Mucosa of stomach (tissue), 1 donor: ENCODE data around the gene ARHGAP35.
A peak's percentile ranks its signal among the peaks of the same experiment; 100 is the strongest.
"Not testable (repeated sequence)": the region's sequence is repeated elsewhere in the genome, so short reads cannot be mapped to it uniquely, and the experiment has no call there.

Source experiments
- H3K27me3 ChIP-seq: one replicate; pipeline ENCODE4 v1.7.0; 2013; ENCODE audit warnings: mild to moderate bottlenecking, low read length; ENCODE audit not compliant: control insufficient read depth, insufficient read depth
- H3K36me3 ChIP-seq: one replicate; pipeline ENCODE4 v1.7.0; 2013; ENCODE audit warnings: low read length; ENCODE audit not compliant: control insufficient read depth, insufficient read depth
- H3K4me1 ChIP-seq: one replicate; pipeline ENCODE4 v1.7.0; 2013; ENCODE audit warnings: mild to moderate bottlenecking, low read length; ENCODE audit not compliant: control insufficient read depth, insufficient read depth
- H3K4me3 ChIP-seq: one replicate; pipeline ENCODE4 v1.7.0; 2013; ENCODE audit warnings: low read length
- H3K9ac ChIP-seq: one replicate; pipeline ENCODE4 v1.7.0; 2013; ENCODE audit warnings: mild to moderate bottlenecking, low read length, moderate library complexity
- H3K9me3 ChIP-seq: one replicate; pipeline ENCODE4 v1.7.0; 2013; ENCODE audit warnings: mild to moderate bottlenecking, low read length, moderate library complexity; ENCODE audit not compliant: control insufficient read depth
- donor health status: Pancreatic carcinoma.

Gene ARHGAP35

DNA sequence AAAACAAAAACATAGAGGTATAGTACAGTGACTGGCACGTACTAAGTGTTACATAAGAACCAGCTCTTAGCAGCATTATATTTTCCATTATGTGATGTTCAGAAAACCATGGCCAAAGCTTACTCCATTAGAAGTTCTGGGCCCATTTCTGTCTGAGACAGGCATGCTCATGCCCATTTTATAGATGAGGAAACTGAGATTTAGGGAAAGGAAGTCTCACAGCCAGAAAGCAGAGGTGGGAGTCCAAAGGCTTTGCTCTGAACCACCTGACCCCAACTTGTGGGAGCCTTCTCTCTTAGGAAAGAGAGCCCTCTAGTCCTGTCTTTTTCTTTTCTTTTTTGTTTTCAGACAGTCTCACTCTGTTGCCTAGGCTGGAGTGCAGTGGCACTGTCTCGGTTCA is 12.4 kb upstream of the ARHGAP35 start:
- no peak overlapping the region for H3K9ac ChIP-seq
- no peaks in the 10 kb centered on the region for H3K9me3 ChIP-seq
- H3K4me1 ChIP-seq, result peaks cover 19% of the 10 kb centered on the region
- no peak overlapping the region for H3K4me3 ChIP-seq
- H3K36me3 ChIP-seq, result no peaks in the 10 kb centered on the region
- H3K27me3 ChIP-seq, result no peaks in the 10 kb centered on the region

DNA sequence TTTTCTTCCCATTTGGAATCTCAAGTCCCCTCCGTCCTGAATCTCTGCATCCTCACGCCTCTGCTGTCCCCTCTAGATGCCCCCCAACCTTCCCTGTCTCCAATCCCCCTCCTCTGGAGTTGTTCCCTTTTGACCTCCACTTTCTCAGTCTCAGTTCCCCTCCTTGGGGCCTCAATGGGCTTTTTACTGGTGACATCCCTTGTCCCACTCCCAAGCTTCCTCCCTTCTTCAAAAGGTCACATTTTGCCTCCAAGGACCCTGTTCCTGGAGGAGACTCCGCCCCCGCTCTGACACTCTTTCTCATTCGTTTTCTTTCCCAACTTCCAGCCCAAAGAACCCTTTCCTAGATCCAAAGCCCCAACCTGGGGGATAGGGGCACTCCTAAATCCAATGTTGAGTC is 11.2 kb upstream of the ARHGAP35 start:
- Histone ChIP-seq H3K9ac (peak overlapping the region; percentile 86), H3K4me1 (peaks cover 19% of the 10 kb centered on the region), H3K36me3 (no peaks in the 10 kb centered on the region), H3K9me3 (no peaks in the 10 kb centered on the region), H3K27me3 (no peaks in the 10 kb centered on the region), H3K4me3 (peak overlapping the region; percentile 63)

DNA sequence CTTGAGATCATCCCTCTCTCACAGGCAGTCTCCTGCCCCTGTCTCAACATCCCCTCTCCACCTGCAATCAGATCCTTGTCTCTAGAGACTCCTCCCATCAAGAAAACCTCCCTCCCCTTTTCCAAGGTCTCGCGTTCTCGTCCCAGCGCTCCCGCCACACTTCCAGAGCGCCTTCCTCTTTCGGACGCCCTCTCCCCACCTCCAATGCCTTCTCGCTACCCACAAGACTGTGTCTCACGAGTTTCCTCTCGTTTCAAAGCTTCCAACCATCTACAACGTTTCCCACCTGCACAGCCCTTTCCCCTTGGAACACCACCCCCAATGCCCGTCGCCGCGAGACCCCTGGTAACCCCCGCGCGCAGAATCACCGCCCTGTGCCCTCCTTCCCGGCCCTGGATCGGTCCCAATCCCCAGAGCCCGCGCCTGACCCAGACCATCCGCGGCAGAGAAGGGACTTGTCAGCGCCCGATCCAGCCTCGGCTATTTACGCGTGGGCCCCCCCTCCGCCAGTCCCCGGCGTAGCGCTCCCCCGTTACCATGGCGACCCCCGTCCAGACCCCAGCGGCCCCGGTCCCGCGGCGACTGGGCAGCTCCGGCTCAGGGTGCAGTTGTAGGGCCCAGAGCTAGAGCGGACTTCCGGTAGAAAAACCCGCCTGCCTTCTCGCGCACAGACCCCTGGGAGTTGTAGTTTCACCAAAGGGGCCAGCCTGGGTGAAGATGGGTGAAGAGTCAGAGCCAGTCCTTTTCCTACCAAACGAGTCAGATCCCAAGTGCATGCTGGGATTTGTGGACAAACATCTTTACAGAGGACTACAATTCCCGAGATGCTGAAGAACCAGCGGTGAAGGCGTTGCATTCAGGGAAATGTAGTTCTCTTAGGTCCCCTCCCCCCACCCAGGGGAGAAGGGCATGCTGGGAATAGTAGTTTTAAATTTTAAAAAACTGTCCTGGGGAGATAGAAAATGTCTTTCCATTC is 10.3 kb upstream of the ARHGAP35 start, which contains the start of gene AP2S1:
Gene AP2S1 (minus strand): TSS at position 619 of the 976 bp plus-strand sequence. CDS start 80 bp downstream, at position 539.
- H3K36me3 ChIP-seq, result no peaks in the 10 kb centered on the region
- no peaks in the 10 kb centered on the region for H3K27me3 ChIP-seq
- H3K4me3 ChIP-seq, result peak within 1 kb of the TSS; percentile 63
- H3K4me1 ChIP-seq, result peaks cover 19% of the 10 kb centered on the region
- H3K9me3 ChIP-seq, result no peaks in the 10 kb centered on the region
- peak within 1 kb of the TSS; percentile 86 for H3K9ac ChIP-seq

DNA sequence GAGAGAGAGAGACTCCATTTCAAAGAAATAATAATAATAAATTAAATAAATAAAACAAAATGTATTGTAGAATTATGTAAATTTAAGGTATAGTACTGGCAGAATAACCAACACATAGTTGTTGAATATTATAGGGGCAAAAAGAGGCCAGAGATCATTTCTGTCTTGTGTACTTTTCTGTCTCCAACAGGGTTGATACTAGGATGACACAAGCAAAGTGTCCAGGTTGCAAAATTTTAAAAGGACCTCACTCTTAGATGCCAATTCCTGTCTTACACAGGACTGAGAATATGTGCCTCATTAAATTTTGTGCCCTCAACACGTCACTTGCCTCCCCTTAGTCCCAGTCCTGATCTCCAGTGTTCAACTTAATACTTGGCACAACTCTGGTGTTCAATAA is 8.0 kb upstream of the ARHGAP35 start:
- Histone ChIP-seq H3K4me1 (peaks cover 17% of the 10 kb centered on the region), H3K9ac (no peak overlapping the region), H3K36me3 (no peaks in the 10 kb centered on the region), H3K27me3 (no peaks in the 10 kb centered on the region), H3K9me3 (no peaks in the 10 kb centered on the region), H3K4me3 (no peak overlapping the region)

DNA sequence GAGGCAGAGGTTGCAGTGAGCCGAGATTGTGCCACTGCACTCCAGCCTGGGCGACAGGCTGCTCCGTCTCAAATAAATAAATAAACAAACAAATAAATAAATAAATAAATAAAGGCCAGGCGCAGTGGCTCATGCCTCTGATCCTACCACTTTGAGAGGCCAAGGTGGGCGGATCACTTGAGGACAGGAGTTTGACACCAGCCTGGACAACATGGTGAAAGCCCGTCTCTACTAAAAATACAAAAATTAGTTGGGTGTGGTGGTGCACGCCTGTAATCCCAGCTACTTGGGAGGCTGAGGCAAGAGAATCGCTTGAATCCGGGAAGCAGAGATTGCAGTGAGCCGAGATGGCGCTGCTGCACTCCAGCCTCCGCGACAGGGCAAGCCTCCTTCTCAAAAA is 6.1 kb upstream of the ARHGAP35 start:
- H3K9me3 ChIP-seq, H3K36me3 ChIP-seq, H3K27me3 ChIP-seq, H3K4me3 ChIP-seq, H3K9ac ChIP-seq: not testable (repeated sequence)
- H3K4me1 ChIP-seq, result peaks cover 13% of the 10 kb centered on the region

DNA sequence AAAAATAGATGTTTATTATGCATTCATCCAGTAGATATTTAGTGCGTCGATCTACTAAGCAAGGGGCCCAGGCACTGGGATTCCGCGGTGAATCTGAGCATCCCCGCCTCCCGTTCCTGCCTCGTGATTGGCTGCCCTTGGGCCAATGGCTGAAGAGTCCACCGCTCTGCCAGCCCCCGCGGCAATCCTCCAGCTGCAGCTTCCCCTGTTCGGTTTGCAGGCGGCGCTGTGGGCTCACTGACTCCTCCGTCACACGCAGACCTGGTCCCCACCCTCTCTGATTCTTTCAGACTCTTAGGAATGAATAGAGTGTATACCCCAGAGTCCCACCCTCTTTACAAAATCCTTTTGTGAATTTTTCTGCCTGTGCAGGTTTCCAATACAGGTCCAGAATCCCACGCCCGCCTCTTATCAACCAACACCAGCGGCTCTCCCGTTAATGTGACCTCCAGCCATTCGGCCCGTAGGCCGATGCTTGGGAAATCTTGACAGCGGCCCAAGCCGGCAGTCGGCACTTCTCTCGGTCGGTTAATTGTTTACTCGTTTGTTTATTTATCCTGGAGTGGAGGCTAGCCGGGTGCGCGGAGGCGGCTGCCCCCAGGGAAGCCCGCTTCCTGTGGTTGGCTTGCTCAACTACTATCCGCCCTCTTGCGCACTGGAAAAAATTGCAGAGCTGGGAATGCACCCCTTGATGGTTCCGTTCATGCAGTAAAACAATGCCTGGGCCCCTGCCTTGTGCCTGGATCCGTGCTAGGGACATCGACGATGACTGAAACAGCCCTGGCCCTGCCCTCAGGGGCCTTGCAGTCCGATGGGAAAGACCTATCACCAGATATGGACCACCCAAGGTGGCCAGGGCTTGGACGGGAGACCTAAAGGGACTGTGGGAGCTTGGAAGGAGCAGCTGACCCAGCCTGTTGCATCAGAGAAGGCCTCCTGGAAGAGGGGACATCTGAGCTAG is 4.5 kb upstream of the ARHGAP35 start:
- H3K36me3 ChIP-seq, result no peaks in the 10 kb centered on the region
- no peaks in the 10 kb centered on the region for H3K27me3 ChIP-seq
- H3K9ac ChIP-seq, result peak overlapping the region; percentile 59
- peak overlapping the region; percentile 31 for H3K4me3 ChIP-seq
- no peaks in the 10 kb centered on the region for H3K9me3 ChIP-seq
- peaks cover 7% of the 10 kb centered on the region for H3K4me1 ChIP-seq

DNA sequence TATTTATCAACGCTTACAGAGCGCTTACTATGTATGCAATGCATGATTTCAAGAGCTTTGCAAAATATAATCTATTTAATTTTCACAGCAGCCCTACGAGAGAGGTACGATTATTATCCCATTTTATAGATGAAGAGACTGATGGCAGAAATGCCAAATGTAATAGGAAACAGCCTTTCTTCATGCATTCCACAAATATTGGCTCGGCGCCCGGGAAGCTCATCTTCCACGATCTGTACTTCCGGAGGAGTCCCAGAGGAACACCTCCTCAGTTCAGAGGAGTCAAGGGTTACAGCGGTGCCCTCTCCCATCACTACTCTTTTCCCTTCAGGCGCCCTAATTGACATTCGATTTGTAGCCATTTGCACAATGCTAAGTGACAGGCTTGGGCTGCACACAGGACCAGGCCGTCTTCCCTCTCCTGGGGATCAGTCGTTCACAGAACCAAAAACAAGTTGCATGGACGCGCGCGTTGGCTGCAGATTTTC is 1.1 kb upstream of the ARHGAP35 start:
- peaks cover 38% of the 10 kb centered on the region for H3K4me1 ChIP-seq

DNA sequence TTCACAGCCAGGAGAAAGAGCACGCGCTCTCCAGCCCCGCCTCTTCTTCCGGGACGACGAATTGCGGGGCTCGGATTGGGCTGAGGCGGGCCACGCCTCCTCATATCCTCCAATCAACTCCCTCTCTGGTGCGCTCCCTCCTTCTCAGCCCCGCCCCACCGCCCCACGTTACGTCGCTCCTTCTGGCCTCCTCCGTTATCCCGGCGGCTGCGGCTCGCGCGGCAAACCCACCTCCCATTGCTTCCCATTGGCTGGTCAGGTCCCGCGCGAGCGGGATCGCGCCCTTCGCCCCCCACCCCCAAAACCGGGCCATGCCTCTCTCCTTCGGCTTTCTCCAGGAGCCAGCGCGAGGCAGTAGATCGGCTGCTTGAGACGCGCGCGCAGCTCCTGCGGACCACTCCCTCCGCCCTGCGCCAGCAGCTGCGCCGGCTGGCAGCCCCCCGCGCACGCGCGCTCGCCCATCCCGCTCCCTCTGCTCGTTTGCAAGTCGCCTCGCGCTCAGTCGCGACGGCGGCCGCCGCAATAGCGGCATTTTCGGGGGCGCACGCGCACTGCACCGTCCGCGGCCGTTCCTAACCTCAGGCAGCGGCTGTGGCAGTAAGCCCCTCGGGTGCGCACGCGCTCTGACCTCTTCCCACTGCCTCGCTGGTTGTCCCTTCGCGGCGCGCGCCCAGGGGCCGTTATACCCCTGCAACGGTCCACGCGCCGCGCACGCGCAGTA is 512 bp upstream of the ARHGAP35 start:
- peaks cover 42% of the 10 kb centered on the region for H3K4me1 ChIP-seq
- no peaks in the 10 kb centered on the region for H3K27me3 ChIP-seq
- peak overlapping the region; percentile 39 for H3K9ac ChIP-seq
- no peaks in the 10 kb centered on the region for H3K36me3 ChIP-seq
- no peaks in the 10 kb centered on the region for H3K9me3 ChIP-seq
- peak overlapping the region; percentile 77 for H3K4me3 ChIP-seq

More for the DNA sequence above, 1.1 kb upstream of the ARHGAP35 start:
- Histone ChIP-seq H3K9me3 (no peaks in the 10 kb centered on the region), H3K4me3 (no peak overlapping the region), H3K27me3 (no peaks in the 10 kb centered on the region), H3K36me3 (no peaks in the 10 kb centered on the region), H3K9ac (no peak overlapping the region)

DNA sequence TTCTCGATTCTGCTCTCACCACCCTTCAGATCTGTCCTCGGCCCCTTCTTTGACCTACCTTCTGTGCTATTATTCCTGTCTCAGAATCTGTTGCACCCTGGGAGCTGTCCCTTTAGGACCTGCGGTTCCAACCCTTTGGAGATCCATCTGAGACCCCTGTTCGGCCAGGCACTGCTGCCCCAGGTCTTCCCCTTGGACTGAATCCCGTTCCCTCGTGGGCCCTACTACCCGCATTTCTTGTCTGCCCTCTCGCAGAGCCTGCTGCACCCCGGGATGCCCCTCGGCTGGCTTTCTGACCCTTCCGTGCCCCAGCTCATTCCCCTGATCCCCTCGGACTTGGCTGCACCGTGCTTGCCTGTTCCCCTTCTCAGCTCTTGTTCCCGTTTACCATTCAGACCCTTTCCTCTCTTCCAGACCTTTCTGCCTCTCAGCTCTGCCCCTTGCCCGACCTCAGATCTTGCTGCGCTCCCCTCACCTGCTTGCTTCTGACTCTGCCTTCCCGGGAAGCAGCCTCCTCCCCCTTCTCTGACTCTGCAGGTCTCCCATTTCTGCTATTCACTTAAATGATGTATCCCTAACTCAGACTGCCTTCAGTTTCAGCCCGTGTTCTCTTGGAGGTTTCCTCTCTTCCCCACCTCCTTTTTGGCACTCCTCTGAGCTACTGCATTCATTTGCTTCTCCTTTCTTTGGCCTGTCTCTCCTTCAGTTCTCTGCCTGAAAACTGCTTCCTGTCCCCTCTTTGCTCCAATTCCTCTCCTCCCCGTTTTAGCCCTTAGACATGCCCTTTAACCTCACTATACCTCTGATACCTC is 1.1 kb downstream of the ARHGAP35 start:
- Histone ChIP-seq H3K9me3 (no peaks in the 10 kb centered on the region), H3K9ac (peak overlapping the region; percentile 64), H3K36me3 (no peaks in the 10 kb centered on the region), H3K4me3 (peak overlapping the region; percentile 67), H3K27me3 (no peaks in the 10 kb centered on the region), H3K4me1 (peaks cover 42% of the 10 kb centered on the region)

DNA sequence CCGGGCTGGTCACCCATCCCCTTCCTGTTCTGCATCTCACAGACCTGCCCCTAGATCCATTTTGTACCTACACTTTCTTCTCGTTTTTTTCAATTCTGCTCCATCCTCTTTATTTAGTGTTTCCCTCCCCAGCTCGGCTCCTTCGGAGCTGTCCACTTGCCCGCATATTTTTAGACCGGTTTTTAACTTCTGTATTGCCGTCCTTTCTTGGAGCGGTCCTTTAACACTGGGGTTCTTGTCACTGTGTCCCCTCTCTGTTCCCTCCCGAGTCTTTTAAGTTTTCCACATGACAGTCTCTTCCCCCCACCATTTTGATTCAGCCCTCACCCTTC is 1.7 kb downstream of the ARHGAP35 start:
- Histone ChIP-seq H3K27me3 (no peaks in the 10 kb centered on the region), H3K9ac (peak overlapping the region; percentile 64), H3K9me3 (no peaks in the 10 kb centered on the region), H3K36me3 (no peaks in the 10 kb centered on the region), H3K4me3 (peak overlapping the region; percentile 67), H3K4me1 (peaks cover 42% of the 10 kb centered on the region)
